PC-9 (cell line): ENCODE results near the gene SLC25A45. TPM values are rescaled to one million over a fixed set of nuclear protein-coding genes. Genes with fewer than 3 reads are reported as not detected.

Experiments used
- BruUV-seq: library from RNA; stranded (reverse); fragments of 400-500 nt; replicated peaks from 2 replicates; lab custom pipeline; 2021; lab: Mats Ljungman, UMichigan
- CTCF ChIA-PET: fragments of 300-600 bp; sonication (Branson Sonifier 250); formaldehyde crosslinking; loops from one replicate; lab custom pipeline; 2022; ENCODE audit warnings: antibody characterized with exemption; lab: Charles Lee
- POLR2A ChIA-PET: fragments of 300-600 bp; sonication (Branson Sonifier 250); formaldehyde crosslinking; loops from one replicate; lab custom pipeline; 2022; ENCODE audit warnings: antibody characterized with exemption; ENCODE audit not compliant: unreplicated experiment; lab: Charles Lee
- DNase-seq, 2 experiments: peaks; one replicate each; pipeline versions ENCODE4 v3.0.0 to v3.0.0-alpha.2; 2015 to 2022; ENCODE audit warnings: mixed read lengths in 1 of 2
- H2AFZ ChIP-seq: fragments of 200-600 bp; sonication (generic); 2 replicates; pipeline ENCODE4 v1.8.1; 2017; ENCODE audit warnings: antibody characterized with exemption
- H3F3A ChIP-seq: fragments of 200-600 bp; sonication (generic); 2 replicates; pipeline ENCODE4 v1.8.1; 2017; ENCODE audit warnings: antibody characterized with exemption, mild to moderate bottlenecking, low read depth; ENCODE audit not compliant: insufficient read depth
- H3K27ac ChIP-seq: fragments of 200-600 bp; sonication (generic); 2 replicates; pipeline ENCODE4 v1.6.1; 2016; ENCODE audit warnings: mixed run types
- H3K27me3 ChIP-seq: fragments of 200-600 bp; sonication (generic); 2 replicates; pipeline ENCODE4 v1.6.1; 2016; ENCODE audit warnings: low read depth, mixed run types; ENCODE audit not compliant: insufficient read depth
- H3K36me3 ChIP-seq: fragments of 200-600 bp; sonication (generic); 2 replicates; pipeline ENCODE4 v1.6.1; 2016; ENCODE audit warnings: low read depth, mixed run types
- H3K4me1 ChIP-seq: fragments of 200-600 bp; sonication (generic); replicated peaks from 2 replicates; pipeline ENCODE4 v1.6.1; 2016; ENCODE audit warnings: mixed run types; ENCODE audit not compliant: insufficient read depth
- H3K4me2 ChIP-seq: fragments of 200-600 bp; sonication (generic); 2 replicates; pipeline ENCODE4 v1.6.1; 2017; ENCODE audit warnings: mixed run types
- H3K4me3 ChIP-seq: fragments of 200-600 bp; sonication (generic); 2 replicates; pipeline ENCODE4 v1.6.1; 2016; ENCODE audit warnings: mixed run types
- H3K79me2 ChIP-seq: fragments of 200-600 bp; sonication (generic); 2 replicates; pipeline ENCODE4 v1.6.1; 2017; ENCODE audit warnings: low read depth, mixed run types
- H3K9me2 ChIP-seq: fragments of 200-600 bp; sonication (generic); 2 replicates; pipeline ENCODE4 v1.8.1; 2017; ENCODE audit warnings: mild to moderate bottlenecking; ENCODE audit not compliant: insufficient read depth
- H3K9me3 ChIP-seq: fragments of 200-600 bp; sonication (generic); 2 replicates; pipeline ENCODE4 v1.8.1; 2016; ENCODE audit warnings: low read depth; ENCODE audit not compliant: insufficient read depth
- H4K20me1 ChIP-seq: fragments of 200-600 bp; sonication (generic); 2 replicates; pipeline ENCODE4 v1.8.1; 2017; ENCODE audit not compliant: insufficient read depth
- CTCF ChIP-seq: fragments of 200-600 bp; sonication (generic); conservative IDR thresholded peaks from 2 replicates; pipeline ENCODE4 v1.6.1; 2017; ENCODE audit warnings: mixed run types, antibody characterized with exemption, mild to moderate bottlenecking, moderate library complexity
- EZH2 ChIP-seq: fragments of 200-600 bp; sonication (generic); IDR thresholded peaks from 2 replicates; pipeline ENCODE4 v1.8.0; 2017; ENCODE audit warnings: antibody characterized with exemption, low read depth
- intact Hi-C: fragments of 100-400 bp; cut with micrococcal nuclease; formaldehyde crosslinking; loops from one replicate; pipeline ENCODE4 v1.10.0; 2022; ENCODE audit not compliant: unreplicated experiment
- total RNA-seq: library from RNA; stranded (reverse); gene quantifications from 2 replicates; pipeline ENCODE4 v1.2.3, GENCODE V29; 2021

Gene SLC25A45
- total RNA-seq, 1 experiment from 2014 or later, result 9.8 TPM

GRCh38 chr11:65425971-65426838 is 43.8 kb upstream of the SLC25A45 start:
- Histone ChIP-seq H3K27ac (peak overlapping the region; percentile 100), H3K9me3 (no peaks in the 10 kb centered on the region), H3K4me1 (peaks cover 50% of the 10 kb centered on the region), H2AFZ (no peak overlapping the region), H3K36me3 (peaks cover 63% of the 10 kb centered on the region), H3K79me2 (peaks cover 92% of the 10 kb centered on the region), H3K4me3 (peak overlapping the region; percentile 90), H3F3A (peaks cover 86% of the 10 kb centered on the region), H3K27me3 (no peaks in the 10 kb centered on the region), H4K20me1 (peaks cover 84% of the 10 kb centered on the region), H3K9me2 (no peaks in the 10 kb centered on the region), H3K4me2 (peak overlapping the region; percentile 99)
- DNase-seq, result peak in 1 of 2 experiments; percentile 97
- ChIA-PET POLR2A (interaction anchor here (0.8 kb wide), 1 partner anchor 477 kb away, joined by 4 read pairs; no protein-coding TSS in a partner anchor), CTCF (no interaction called here)
- no TSS peak for BruUV-seq
- no peak for TF ChIP-seq EZH2
- TF ChIP-seq CTCF, result peak; percentile 2; the same call in 1 of the 2 replicates
- intact Hi-C loops, result no loop called here

- ChIA-PET CTCF (no interaction called here), POLR2A (interaction anchor here (0.6 to 0.9 kb wide), 3 partner anchors 80 to 486 kb away, joined by 4 to 6 read pairs (median 6); no protein-coding TSS in a partner anchor)
- peak; percentile 35 to 77 for DNase-seq
Observed at GRCh38 chr11:65425105-65425970, 42.9 kb upstream of the SLC25A45 start.

More at GRCh38 chr11:65425105-65425970, 42.9 kb upstream of the SLC25A45 start:
- H4K20me1 ChIP-seq, result peaks cover 76% of the 10 kb centered on the region
- H3K4me2 ChIP-seq, result peak overlapping the region; percentile 99
- H3K79me2 ChIP-seq, result peaks cover 89% of the 10 kb centered on the region
- no peaks in the 10 kb centered on the region for H3K9me2 ChIP-seq
- H3K4me1 ChIP-seq, result peaks cover 49% of the 10 kb centered on the region
- H3K9me3 ChIP-seq, result no peaks in the 10 kb centered on the region
- H3F3A ChIP-seq, result peaks cover 84% of the 10 kb centered on the region
- TSS peak; percentile 0 for BruUV-seq
- no peak for TF ChIP-seq EZH2
- peak; percentile 21; the same call in 1 of the 2 replicates for TF ChIP-seq CTCF
- no peaks in the 10 kb centered on the region for H3K27me3 ChIP-seq
- H2AFZ ChIP-seq, result no peak overlapping the region
- peak overlapping the region; percentile 90 for H3K4me3 ChIP-seq
- intact Hi-C loops, result no loop called here
- H3K27ac ChIP-seq, result peak overlapping the region; percentile 100
- peaks cover 56% of the 10 kb centered on the region for H3K36me3 ChIP-seq
